Keratinocyte (primary cell): ENCODE data around the gene MUC6. TPM values are rescaled to one million over a fixed set of nuclear protein-coding genes. Genes with fewer than 3 reads are reported as not detected.

Source experiments
- DNase-seq: peaks from one replicate; pipeline ENCODE4 v3.0.0-alpha.2; 2011; ENCODE audit warnings: low read depth, missing footprints, low spot score
- FAIRE-seq: peaks from 2 replicates; lab custom pipeline; 2011; peaks lifted over from hg19 to GRCh38; lab: Jason Lieb, UNC
- H2AFZ ChIP-seq: 2 replicates; pipeline ENCODE4 v1.6.0; 2012; ENCODE audit warnings: low read length, control low read depth, inconsistent platforms; ENCODE audit not compliant: control insufficient read depth
- H3K27ac ChIP-seq: 2 replicates; pipeline ENCODE4 v1.5.1; 2011; ENCODE audit warnings: low read length; ENCODE audit not compliant: control insufficient read depth, insufficient read depth
- H3K27me3 ChIP-seq: 3 replicates; pipeline ENCODE4 v1.6.0; 2011; ENCODE audit warnings: low read length; ENCODE audit not compliant: control insufficient read depth, insufficient read depth; ENCODE audit errors: extremely low read depth
- H3K36me3 ChIP-seq, 2 experiments: 2 replicates in 1 of 2; 3 replicates in 1 of 2; pipeline ENCODE4 v1.5.1; 2011; ENCODE audit warnings: low read length in 2 of 2, mild to moderate bottlenecking in 1 of 2; ENCODE audit not compliant: control insufficient read depth in 2 of 2, insufficient read depth in 2 of 2; ENCODE audit errors: extremely low read depth in 1 of 2
- H3K4me1 ChIP-seq: 3 replicates; pipeline ENCODE4 v1.5.1; 2011; ENCODE audit warnings: low read length; ENCODE audit not compliant: control insufficient read depth, insufficient read depth; ENCODE audit errors: extremely low read depth
- H3K4me2 ChIP-seq: 3 replicates; pipeline ENCODE4 v1.6.0; 2011; ENCODE audit warnings: low read depth, low read length; ENCODE audit not compliant: control insufficient read depth, insufficient read depth; ENCODE audit errors: extremely low read depth
- H3K4me3 ChIP-seq, 3 experiments: fragments of 200-600 bp in 1 of 3; sonication (generic) in 1 of 3; 2 replicates in 2 of 3; 3 replicates in 1 of 3; pipeline ENCODE4 v1.5.1; 2011 to 2016; ENCODE audit warnings: low read length in 3 of 3, mild to moderate bottlenecking in 3 of 3, control low read depth in 2 of 3, inconsistent platforms in 1 of 3, low read depth in 1 of 3, mixed read lengths in 1 of 3, mixed run types in 1 of 3, moderate library complexity in 1 of 3; ENCODE audit not compliant: control insufficient read depth in 2 of 3, insufficient read depth in 2 of 3; ENCODE audit errors: extremely low read depth in 1 of 3
- H3K79me2 ChIP-seq: 2 replicates; pipeline ENCODE4 v1.6.0; 2012; ENCODE audit warnings: low read length; ENCODE audit not compliant: control insufficient read depth, insufficient read depth
- H3K9ac ChIP-seq: 3 replicates; pipeline ENCODE4 v1.6.0; 2011; ENCODE audit warnings: low read length; ENCODE audit not compliant: control insufficient read depth, insufficient read depth; ENCODE audit errors: extremely low read depth
- H3K9me1 ChIP-seq: 3 replicates; pipeline ENCODE4 v1.6.0; 2011; ENCODE audit warnings: low read length; ENCODE audit not compliant: control insufficient read depth, insufficient read depth; ENCODE audit errors: extremely low read depth
- H3K9me3 ChIP-seq: 2 replicates; pipeline ENCODE4 v1.5.1; 2012; ENCODE audit warnings: low read depth, low read length; ENCODE audit not compliant: control insufficient read depth
- H4K20me1 ChIP-seq: 3 replicates; pipeline ENCODE4 v1.6.0; 2011; ENCODE audit warnings: low read length; ENCODE audit not compliant: control insufficient read depth, insufficient read depth; ENCODE audit errors: extremely low read depth
- CTCF ChIP-seq, 3 experiments: IDR thresholded peaks in 1 of 3; conservative IDR thresholded peaks in 1 of 3; optimal IDR thresholded peaks in 1 of 3; 2 replicates in 2 of 3; 3 replicates in 1 of 3; pipeline versions ENCODE3 to v1.5.1; 2011; ENCODE audit warnings: low read length in 3 of 3, mild to moderate bottlenecking in 3 of 3, moderate library complexity in 2 of 3, control low read depth in 1 of 3, inconsistent platforms in 1 of 3; ENCODE audit not compliant: insufficient read depth in 2 of 3; ENCODE audit errors: extremely low read depth in 1 of 3
- EZH2 ChIP-seq: IDR thresholded peaks from one replicate; pipeline ENCODE4 v1.6.1; 2012; ENCODE audit warnings: inconsistent platforms, mild to moderate bottlenecking, low read length, moderate library complexity
- dilution Hi-C: fragments of 300-500 bp; cut with MboI; formaldehyde crosslinking; loops from one replicate; pipeline ENCODE4 v1.7.0; 2020; ENCODE audit warnings: low sequenced_read_pairs; ENCODE audit not compliant: extremely low pct_ligation_motif_present
- polyA plus RNA-seq, 5 experiments: library from polyadenylated mRNA; depleted of rRNA in 3 of 5; stranded (reverse) in 3 of 5; stranded (forward) in 1 of 5; unstranded in 1 of 5; fragments of >200 nt; gene quantifications; 1 replicate in 1 of 5; 2 replicates in 3 of 5; 3 replicates in 1 of 5; pipeline versions ENCODE4 v1.2.1 to v1.2.3, GENCODE V29; 2011 to 2012; ENCODE audit warnings: missing spikeins in 2 of 5, low read depth in 1 of 5, low replicate concordance in 1 of 5

The MUC6 gene
- polyA plus RNA-seq, 1 donor (not counting 4 experiments of a cell fraction or from before 2014, with no cell fraction given) = not detected

DNA sequence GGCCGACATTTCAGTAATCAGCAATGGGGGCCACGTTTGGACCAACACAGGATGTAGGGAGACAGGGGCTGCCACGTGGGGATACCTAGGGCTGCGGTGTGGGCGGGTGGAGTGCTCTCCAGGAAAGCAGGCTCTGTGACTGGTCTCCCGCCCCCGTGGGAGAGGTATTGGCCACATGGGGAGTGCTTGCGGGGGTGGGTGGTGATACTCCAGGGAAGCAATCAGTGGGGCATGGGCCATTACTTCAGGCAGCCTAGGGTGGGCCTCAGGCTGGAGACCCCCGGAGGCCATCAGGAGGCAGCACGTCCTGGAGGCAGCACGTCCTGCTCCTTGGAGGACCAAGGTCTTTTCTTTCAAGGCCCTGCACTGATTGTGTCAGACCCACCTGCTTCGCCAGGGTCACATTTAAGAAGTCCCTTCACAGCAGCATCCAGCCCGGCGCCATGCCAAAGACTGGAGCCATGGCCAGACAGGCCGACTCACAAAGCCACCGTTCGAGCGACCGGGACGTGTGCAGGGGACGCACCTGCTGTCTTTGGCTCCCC, 35.1 kb upstream of the MUC6 start:
- FAIRE-seq (no peak), DNase-seq (no peak)
- Histone ChIP-seq H3K4me2 (no peak overlapping the region), H3K4me3 (no peak overlapping the region), H3K36me3 (no peaks in the 10 kb centered on the region), H2AFZ (no peak overlapping the region), H3K4me1 (peaks cover 10% of the 10 kb centered on the region), H4K20me1 (no peaks in the 10 kb centered on the region), H3K27me3 (no peaks in the 10 kb centered on the region), H3K9me3 (no peaks in the 10 kb centered on the region), H3K27ac (no peak overlapping the region), H3K9ac (no peak overlapping the region), H3K9me1 (no peaks in the 10 kb centered on the region), H3K79me2 (no peaks in the 10 kb centered on the region)
- dilution Hi-C loops = no loop called here
- TF ChIP-seq EZH2 = no peak
- TF ChIP-seq CTCF (optimal IDR thresholded peaks at IDR 0.05 in 1 of 3, IDR thresholded peaks at IDR 0.05 in 1 of 3, conservative IDR thresholded peaks at IDR 0.05 in 1 of 3; ENCODE audit: extremely low read depth in 1 of 3, insufficient read depth in 2 of 3, low read length in 3 of 3) = no peak

- TF ChIP-seq EZH2 = no peak
- no peak for TF ChIP-seq CTCF (optimal IDR thresholded peaks at IDR 0.05 in 1 of 3, IDR thresholded peaks at IDR 0.05 in 1 of 3, conservative IDR thresholded peaks at IDR 0.05 in 1 of 3; ENCODE audit: extremely low read depth in 1 of 3, insufficient read depth in 2 of 3, low read length in 3 of 3)
- dilution Hi-C loops = no loop called here
- Histone ChIP-seq H2AFZ (no peak overlapping the region), H3K27ac (no peak overlapping the region), H3K4me3 (no peak overlapping the region), H3K36me3 (no peaks in the 10 kb centered on the region), H3K79me2 (no peaks in the 10 kb centered on the region), H3K9me1 (no peaks in the 10 kb centered on the region), H3K4me1 (peaks cover 10% of the 10 kb centered on the region), H3K4me2 (no peak overlapping the region), H3K9me3 (no peaks in the 10 kb centered on the region), H3K9ac (no peak overlapping the region), H3K27me3 (no peaks in the 10 kb centered on the region), H4K20me1 (no peaks in the 10 kb centered on the region)
- FAIRE-seq (no peak), DNase-seq (no peak)
Observed at GRCh38 chr11:1070594-1071462, 34.3 kb upstream of the MUC6 start.
